Neural progenitor cell (in vitro differentiated cells): ENCODE results near the gene SPAG16. TPM values are rescaled to one million over a fixed set of nuclear protein-coding genes. Genes with fewer than 3 reads are reported as not detected.
A peak's percentile ranks its signal among the peaks of the same experiment; 100 is the strongest.

Experiments
- DNase-seq: peaks from one replicate; pipeline ENCODE4 v3.0.0-alpha.2; 2016; ENCODE audit warnings: low spot score
- H2AFZ ChIP-seq: fragments of 200-600 bp; sonication (generic); replicated peaks from 2 replicates; pipeline ENCODE4 v1.6.1; 2016; ENCODE audit warnings: antibody characterized with exemption
- H3F3A ChIP-seq: fragments of 200-600 bp; sonication (generic); 2 replicates; pipeline ENCODE4 v1.6.1; 2016; ENCODE audit warnings: antibody characterized with exemption, low read depth
- H3K27ac ChIP-seq: fragments of 200-600 bp; sonication (generic); 2 replicates; pipeline ENCODE4 v1.5.1; 2016; ENCODE audit warnings: mild to moderate bottlenecking
- H3K27me3 ChIP-seq: fragments of 200-600 bp; sonication (generic); 2 replicates; pipeline ENCODE4 v1.6.1; 2016; ENCODE audit warnings: mild to moderate bottlenecking, moderate library complexity
- H3K36me3 ChIP-seq: fragments of 200-600 bp; sonication (generic); 2 replicates; pipeline ENCODE4 v1.5.1; 2016
- H3K4me1 ChIP-seq: fragments of 200-600 bp; sonication (generic); 2 replicates; pipeline ENCODE4 v1.6.1; 2016; ENCODE audit warnings: mixed run types
- H3K4me2 ChIP-seq: fragments of 200-600 bp; sonication (generic); 2 replicates; pipeline ENCODE4 v1.6.1; 2016
- H3K4me3 ChIP-seq: fragments of 200-600 bp; sonication (generic); 2 replicates; pipeline ENCODE4 v1.5.1; 2016
- H3K79me2 ChIP-seq: fragments of 200-600 bp; sonication (generic); 2 replicates; pipeline ENCODE4 v1.6.1; 2016; ENCODE audit warnings: low read depth
- H3K9ac ChIP-seq: fragments of 200-600 bp; sonication (generic); 2 replicates; pipeline ENCODE4 v1.6.1; 2016
- H3K9me3 ChIP-seq: fragments of 200-600 bp; sonication (generic); 2 replicates; pipeline ENCODE4 v1.5.1; 2016; ENCODE audit warnings: low read depth
- H4K20me1 ChIP-seq: fragments of 200-600 bp; sonication (generic); 2 replicates; pipeline ENCODE4 v1.6.1; 2016; ENCODE audit warnings: low read depth
- H3K27ac Mint-ChIP-seq: 3 replicates; pipeline ENCODE4 v1.8.0; 2021; ENCODE audit warnings: mixed read lengths
- H3K27me3 Mint-ChIP-seq: 2 replicates; pipeline ENCODE4 v1.8.0; 2022; ENCODE audit warnings: low read depth, mild to moderate bottlenecking, inconsistent platforms, moderate library complexity, mixed read lengths; ENCODE audit not compliant: insufficient read depth
- H3K36me3 Mint-ChIP-seq: 3 replicates; pipeline ENCODE4 v1.8.0; 2021; ENCODE audit warnings: mixed read lengths
- H3K4me1 Mint-ChIP-seq: 3 replicates; pipeline ENCODE4 v1.8.0; 2021; ENCODE audit warnings: mixed read lengths
- H3K4me3 Mint-ChIP-seq: 3 replicates; pipeline ENCODE4 v1.8.0; 2021; ENCODE audit warnings: mild to moderate bottlenecking, moderate library complexity, mixed read lengths
- H3K9me3 Mint-ChIP-seq: 3 replicates; pipeline ENCODE4 v1.8.0; 2020; ENCODE audit warnings: mixed read lengths
- CTCF ChIP-seq: fragments of 200-600 bp; sonication (generic); IDR thresholded peaks from 2 replicates; pipeline ENCODE4 v1.5.1; 2017; ENCODE audit warnings: antibody characterized with exemption, mild to moderate bottlenecking
- EZH2 ChIP-seq: fragments of 200-600 bp; sonication (generic); IDR thresholded peaks from 2 replicates; pipeline ENCODE4 v1.6.1; 2017; ENCODE audit warnings: antibody characterized with exemption, mild to moderate bottlenecking, moderate library complexity
- EZH2phosphoT487 ChIP-seq: fragments of 200-600 bp; sonication (generic); IDR thresholded peaks from 2 replicates; pipeline ENCODE4 v1.6.1; 2017; ENCODE audit warnings: antibody characterized with exemption
- total RNA-seq: library from RNA; depleted of rRNA; stranded (reverse); fragments of >200 nt; gene quantifications from 2 replicates; pipeline ENCODE4 v1.2.3, GENCODE V29; 2015; ENCODE audit warnings: low replicate concordance

SPAG16 gene
- total RNA-seq, 1 donor from 2014 or later: 70.3 TPM

DNA sequence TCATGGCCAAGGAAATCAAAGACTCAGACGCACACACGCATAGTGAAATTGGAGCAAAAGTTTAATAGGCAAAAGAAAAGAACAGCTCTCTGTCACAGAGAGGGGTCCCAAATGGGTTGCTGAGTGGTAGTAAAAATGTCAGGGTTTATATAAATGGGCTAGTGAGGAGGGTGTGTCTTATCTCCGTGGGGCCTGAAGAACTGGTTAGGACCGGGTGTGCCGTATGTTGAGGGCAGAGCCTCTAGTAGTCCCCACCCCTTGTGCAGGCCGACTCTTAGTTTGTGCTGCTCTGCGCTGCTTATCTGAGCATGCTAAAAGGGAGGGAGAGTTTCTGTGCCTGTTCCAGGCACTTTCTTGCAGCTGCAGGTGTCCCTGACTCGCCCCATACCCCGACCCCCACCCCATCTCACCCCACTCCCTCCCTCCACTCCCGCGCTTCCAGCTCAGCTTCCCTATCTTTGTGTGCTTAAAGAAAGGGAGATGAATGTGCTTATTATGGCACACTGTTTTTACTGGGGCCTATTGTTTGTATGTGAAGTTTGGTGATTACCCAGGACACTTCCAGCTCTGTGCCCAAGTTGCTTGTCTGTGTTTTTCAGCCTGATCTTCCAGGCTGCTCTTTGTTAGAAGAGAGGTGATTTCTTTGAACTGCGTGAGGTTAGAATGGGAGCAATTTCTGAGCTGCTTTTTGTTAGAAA lies 167.4 kb downstream of the SPAG16 start:
- TF ChIP-seq EZH2phosphoT487 (no peak), EZH2 (no peak), CTCF (no peak)
- Histone ChIP-seq H2AFZ (peak overlapping the region; percentile 80), H3K4me1 (peaks cover 18% of the 10 kb centered on the region), H3K27ac (peak overlapping the region; percentile 71), H3K36me3 (no peaks in the 10 kb centered on the region), H3K9ac (no peak overlapping the region), H3K27me3 (no peaks in the 10 kb centered on the region), H3K9me3 (no peaks in the 10 kb centered on the region), H3K4me3 (peak overlapping the region; percentile 10), H3K79me2 (no peaks in the 10 kb centered on the region), H3F3A (peaks cover 16% of the 10 kb centered on the region), H3K4me2 (peak overlapping the region; percentile 57), H4K20me1 (no peaks in the 10 kb centered on the region)
- peaks cover 2% of the 10 kb centered on the region for H3K27me3 Mint-ChIP-seq
- H3K27ac Mint-ChIP-seq: peak overlapping the region; percentile 91
- no peak overlapping the region for H3K4me3 Mint-ChIP-seq
- H3K4me1 Mint-ChIP-seq: peaks cover 10% of the 10 kb centered on the region
- H3K36me3 Mint-ChIP-seq: no peaks in the 10 kb centered on the region
- H3K9me3 Mint-ChIP-seq: peaks cover 2% of the 10 kb centered on the region
- DNase-seq: peak; percentile 74

DNA sequence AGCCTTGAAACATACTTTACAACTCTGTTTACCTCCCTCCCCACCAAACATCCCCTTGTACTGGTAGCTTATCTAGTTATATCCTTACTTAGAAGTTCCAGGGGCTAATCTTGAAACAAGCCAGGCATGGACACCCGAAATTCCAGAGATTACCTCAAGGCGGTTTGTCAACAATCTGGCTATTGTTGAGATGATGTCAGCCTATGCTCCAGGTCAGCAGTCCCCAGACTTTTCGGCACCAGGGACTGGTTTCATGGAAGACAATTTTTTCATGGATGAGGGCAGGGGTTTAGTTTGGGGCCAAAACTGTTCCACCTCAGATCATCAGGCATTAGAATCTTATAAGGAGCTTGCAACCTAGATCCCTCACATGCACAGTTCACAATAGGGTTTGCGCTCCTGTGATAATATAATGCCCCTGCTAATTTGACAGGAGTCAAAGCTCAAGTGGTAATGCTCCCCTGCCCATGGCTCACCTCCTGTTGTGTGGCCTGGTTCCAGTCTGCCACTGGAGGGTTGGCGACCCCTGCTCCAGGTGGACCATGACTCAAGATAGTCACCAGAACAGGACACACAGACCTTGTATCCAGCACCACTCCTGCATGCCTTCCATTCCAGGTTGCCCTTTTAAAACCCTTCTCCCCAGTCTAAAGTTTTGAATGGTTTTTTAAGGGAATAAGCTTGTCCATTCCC lies 171.2 kb downstream of the SPAG16 start:
- Histone ChIP-seq H3F3A (peaks cover 16% of the 10 kb centered on the region), H3K27me3 (no peaks in the 10 kb centered on the region), H3K79me2 (no peaks in the 10 kb centered on the region), H3K9me3 (no peaks in the 10 kb centered on the region), H3K36me3 (no peaks in the 10 kb centered on the region), H3K4me3 (no peak overlapping the region), H4K20me1 (no peaks in the 10 kb centered on the region), H3K9ac (no peak overlapping the region), H3K4me1 (peaks cover 18% of the 10 kb centered on the region), H3K4me2 (no peak overlapping the region), H2AFZ (no peak overlapping the region), H3K27ac (no peak overlapping the region)
- Mint-ChIP-seq H3K4me1 (peaks cover 10% of the 10 kb centered on the region), H3K27me3 (no peaks in the 10 kb centered on the region), H3K27ac (no peak overlapping the region), H3K36me3 (no peaks in the 10 kb centered on the region), H3K4me3 (no peak overlapping the region), H3K9me3 (no peaks in the 10 kb centered on the region)
- DNase-seq: no peak
- TF ChIP-seq EZH2phosphoT487 (no peak), EZH2 (no peak), CTCF (no peak)

DNA sequence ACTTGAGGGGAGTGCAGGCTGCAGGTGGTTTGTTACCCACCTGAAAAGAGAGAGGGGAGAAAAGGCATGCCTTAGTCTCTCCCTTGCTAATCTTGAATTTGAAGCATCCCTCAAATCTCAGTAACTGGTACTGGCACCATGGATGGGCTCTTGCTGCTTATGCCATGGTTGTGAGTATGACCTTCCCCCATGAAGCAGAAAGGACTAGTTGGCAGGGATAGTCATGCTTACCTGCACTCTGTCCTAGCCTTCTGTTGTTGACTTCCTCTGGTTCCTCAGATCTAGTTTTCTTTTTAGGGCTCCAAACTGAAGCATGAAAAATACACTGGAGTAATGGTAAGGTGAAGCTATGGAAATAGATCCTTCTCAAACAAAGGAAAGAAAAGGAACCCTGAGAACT lies 191.2 kb downstream of the SPAG16 start:
- Histone ChIP-seq H3K4me1 (no peaks in the 10 kb centered on the region), H3K4me3 (no peak overlapping the region), H3K9ac (no peak overlapping the region), H3K36me3 (no peaks in the 10 kb centered on the region), H3F3A (no peaks in the 10 kb centered on the region), H3K79me2 (no peaks in the 10 kb centered on the region), H3K4me2 (no peak overlapping the region), H3K27ac (no peak overlapping the region), H3K9me3 (peaks cover 5% of the 10 kb centered on the region), H3K27me3 (no peaks in the 10 kb centered on the region), H2AFZ (no peak overlapping the region), H4K20me1 (no peaks in the 10 kb centered on the region)
- Mint-ChIP-seq H3K27ac (no peak overlapping the region), H3K9me3 (peaks cover 36% of the 10 kb centered on the region), H3K4me1 (no peaks in the 10 kb centered on the region), H3K36me3 (no peaks in the 10 kb centered on the region), H3K4me3 (no peak overlapping the region), H3K27me3 (peaks cover 3% of the 10 kb centered on the region)
- peak; percentile 6 for DNase-seq
- no peak for TF ChIP-seq CTCF
- TF ChIP-seq EZH2phosphoT487: no peak
- TF ChIP-seq EZH2: no peak
